Gastroesophageal sphincter (tissue), 3 donors: ENCODE results near the gene HDLBP.
"Not testable (repeated sequence)": the region's sequence is repeated elsewhere in the genome, so short reads cannot be mapped to it uniquely, and the experiment has no call there.

Experiments
- CTCF ChIP-seq, 4 experiments: fragments of 200-600 bp in 2 of 4; fragments of 450-650 bp in 2 of 4; sonication (generic) in 1 of 4; IDR thresholded peaks; one replicate each; pipeline ENCODE4 v1.5.1; 2017 to 2019; ENCODE audit warnings: antibody characterized with exemption in 4 of 4, mild to moderate bottlenecking in 2 of 4, moderate library complexity in 2 of 4
- POLR2A ChIP-seq, 2 donors: fragments of 450-650 bp; IDR thresholded peaks; one replicate each; pipeline ENCODE4 v1.6.1; 2017; ENCODE audit warnings: antibody characterized with exemption in 2 of 2, mild to moderate bottlenecking in 2 of 2, moderate library complexity in 1 of 2
- POLR2AphosphoS5 ChIP-seq: sonication (generic); formaldehyde crosslinking; IDR thresholded peaks from one replicate; pipeline ENCODE4 v1.6.1; 2017; ENCODE audit warnings: antibody characterized with exemption

GRCh38 chr2:241197246-241197645 is 118.2 kb downstream of the HDLBP start:
- not testable (repeated sequence) for TF ChIP-seq POLR2A (IDR thresholded peaks at IDR 0.05); POLR2AphosphoS5; CTCF (IDR thresholded peaks at IDR 0.05)
